NOMO-1 treated with dmso at 0.1 percent for 144 hours (cell line): ENCODE measurements around the gene LGR6.

ENCODE experiments used
- DNase-seq: peaks from one replicate; lab custom pipeline; 2025; ENCODE audit not compliant: unreplicated experiment; lab: John Stamatoyannopoulos, UW

The LGR6 gene

DNA sequence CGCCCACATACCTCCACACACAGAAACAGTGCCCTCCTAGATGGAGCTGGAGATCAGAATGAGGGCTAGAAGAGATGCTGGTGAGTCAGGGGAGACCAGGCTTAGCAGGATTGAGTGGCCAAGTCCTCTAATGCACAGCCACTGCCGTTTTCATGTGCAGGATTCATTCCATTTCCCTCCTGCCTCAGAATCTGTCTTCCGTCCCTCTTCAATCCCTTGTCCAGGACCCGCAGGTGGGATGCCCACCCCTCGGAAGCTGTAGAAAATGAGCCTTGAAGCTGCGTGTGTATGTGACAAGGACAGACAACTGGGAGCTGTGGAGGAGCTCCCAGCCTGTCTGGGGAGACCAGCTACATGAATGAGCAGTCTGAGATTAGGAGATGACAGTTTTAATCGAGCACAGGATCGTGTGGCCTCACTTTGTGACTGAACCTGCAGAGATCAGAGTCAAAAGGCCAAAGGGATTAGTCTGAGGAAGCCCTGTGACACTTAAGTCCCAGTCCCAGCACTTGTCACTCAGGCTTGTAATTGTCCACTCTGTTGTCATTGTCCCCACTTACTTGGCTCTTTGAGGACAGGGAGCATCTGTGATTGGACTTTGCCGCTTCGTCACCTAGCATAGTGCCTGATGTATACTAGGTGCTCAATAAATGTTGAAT lies 22.0 kb downstream of the LGR6 start:
- DNase-seq, result no peak

GRCh38 chr1:202216691-202217090 lies 23.1 kb downstream of the LGR6 start:
- no peak for DNase-seq

- no peak for DNase-seq
Measured at GRCh38 chr1:202217516-202217915, 23.9 kb downstream of the LGR6 start.

- no peak for DNase-seq
Measured at GRCh38 chr1:202217951-202218350, 24.4 kb downstream of the LGR6 start.

- DNase-seq, result no peak
Measured at GRCh38 chr1:202220733-202221132, 27.1 kb downstream of the LGR6 start.

- no peak for DNase-seq
Measured at GRCh38 chr1:202221911-202222909, 28.6 kb downstream of the LGR6 start.

GRCh38 chr1:202223121-202223860 lies 29.7 kb downstream of the LGR6 start:
- no peak for DNase-seq

DNA sequence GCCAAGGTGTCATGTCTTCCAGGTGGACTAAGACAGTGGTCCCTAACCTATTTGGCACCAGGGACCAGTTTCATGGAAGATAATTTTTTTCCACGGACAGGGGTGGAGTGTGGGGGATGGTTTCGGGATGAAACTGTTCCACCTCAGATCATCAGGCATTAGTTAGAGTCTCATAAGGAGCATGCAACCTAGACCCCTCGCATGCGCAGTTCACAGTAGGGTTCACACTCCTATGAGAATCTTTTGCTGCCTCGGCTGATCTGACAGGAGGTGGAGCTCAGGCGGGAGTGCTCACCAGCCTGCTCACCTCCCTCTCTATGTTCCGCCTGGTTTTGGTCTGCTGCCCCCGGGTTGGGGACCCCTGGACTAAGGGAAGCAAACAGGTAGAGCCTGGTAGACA lies 30.9 kb downstream of the LGR6 start:
- no peak for DNase-seq

- DNase-seq, result no peak
Measured at GRCh38 chr1:202225131-202225530, 31.5 kb downstream of the LGR6 start.

DNA sequence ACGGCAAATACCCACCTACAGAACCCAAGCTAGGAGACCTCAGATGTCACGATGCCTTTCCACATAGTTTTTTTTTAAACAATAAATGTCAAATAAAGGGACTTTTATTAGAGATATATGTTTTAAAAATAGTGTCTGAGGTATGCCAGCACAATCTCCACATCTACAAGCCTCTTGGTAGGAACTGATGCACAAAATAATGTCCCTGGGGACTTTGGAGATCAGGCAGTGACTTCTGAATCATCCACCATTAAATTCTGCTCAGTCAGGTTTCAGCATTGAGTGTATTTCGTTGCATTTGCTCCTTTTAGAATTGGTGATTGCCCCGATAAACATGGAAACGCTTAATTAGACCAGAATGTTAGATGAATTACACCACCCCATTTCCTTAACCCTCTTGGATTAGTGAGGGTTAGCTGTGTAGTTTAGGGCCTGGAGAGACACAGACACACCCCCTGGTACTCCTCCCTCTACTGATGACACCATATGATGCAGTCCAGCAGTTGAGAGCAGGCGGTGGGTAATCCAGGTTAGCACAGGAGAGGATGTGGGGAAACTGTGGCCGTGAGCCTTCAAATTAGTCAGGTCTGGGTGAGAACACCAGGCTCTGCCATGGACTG lies 33.6 kb downstream of the LGR6 start:
- no peak for DNase-seq

DNA sequence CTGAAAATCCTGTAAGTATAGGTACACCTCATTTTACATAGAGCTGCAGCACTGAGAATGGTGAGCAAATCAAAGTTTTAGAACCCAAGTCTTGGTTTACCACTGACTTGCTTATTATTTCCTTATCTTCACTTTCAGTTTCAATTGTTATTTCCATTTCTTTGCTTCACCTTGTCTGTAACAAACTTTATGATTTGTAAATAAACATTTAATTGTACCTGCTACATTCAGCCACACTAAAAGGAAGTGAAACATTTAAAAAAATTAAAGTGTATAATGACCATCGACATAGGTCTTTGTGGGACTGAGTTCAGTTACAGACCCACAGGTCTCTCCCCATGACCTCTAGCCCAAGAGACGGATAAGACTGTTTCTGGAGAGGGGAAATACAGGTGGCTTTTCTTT lies 34.4 kb downstream of the LGR6 start:
- no peak for DNase-seq

GRCh38 chr1:202228484-202229122 lies 35.0 kb downstream of the LGR6 start:
- no peak for DNase-seq

- DNase-seq, result no peak
Measured at GRCh38 chr1:202229376-202229775, 35.8 kb downstream of the LGR6 start.

DNA sequence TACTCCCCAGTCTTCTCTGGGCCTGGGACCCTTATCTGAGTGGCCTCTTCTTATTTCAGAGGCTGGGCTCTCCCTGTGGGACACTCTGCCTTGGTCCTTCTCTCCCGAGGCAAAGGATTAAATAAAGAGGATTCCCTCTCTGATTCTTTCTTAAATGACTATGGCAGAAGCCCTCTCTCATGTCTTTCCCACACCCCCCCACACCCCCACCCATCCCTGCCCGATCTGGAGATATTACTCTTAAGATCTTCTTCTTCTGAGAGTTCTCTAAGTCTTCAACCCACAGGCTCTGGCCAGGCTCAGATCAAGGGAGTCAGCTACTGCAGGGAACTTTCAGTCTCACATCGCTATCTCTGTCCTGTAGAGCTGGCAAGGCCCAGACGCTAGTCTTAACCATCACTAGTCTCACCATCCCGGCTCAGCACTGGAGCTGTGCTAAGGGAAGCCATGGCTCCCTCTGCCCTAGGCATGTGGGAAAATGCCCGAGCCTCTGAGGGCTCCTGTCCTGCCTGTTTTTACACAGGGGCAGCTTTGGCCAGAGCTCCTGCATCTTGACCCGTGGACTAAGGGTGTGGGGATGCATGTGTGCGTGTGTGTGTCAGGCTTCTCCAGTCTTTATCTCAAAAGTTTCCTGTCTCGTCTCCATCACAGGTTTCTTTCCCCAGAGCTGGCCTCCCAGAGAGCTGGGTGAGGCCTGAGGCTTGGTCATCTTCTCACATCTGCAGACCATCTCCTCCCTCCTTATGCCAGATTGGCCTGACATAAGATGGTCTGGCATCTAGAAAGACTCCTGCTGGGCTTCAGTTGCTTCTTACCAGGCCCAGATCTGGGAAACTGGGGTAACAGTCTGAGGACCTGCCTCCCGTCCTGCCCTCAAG lies 36.7 kb downstream of the LGR6 start:
- DNase-seq, result no peak

- DNase-seq, result no peak
Measured at GRCh38 chr1:202230939-202231645, 37.5 kb downstream of the LGR6 start.

DNA sequence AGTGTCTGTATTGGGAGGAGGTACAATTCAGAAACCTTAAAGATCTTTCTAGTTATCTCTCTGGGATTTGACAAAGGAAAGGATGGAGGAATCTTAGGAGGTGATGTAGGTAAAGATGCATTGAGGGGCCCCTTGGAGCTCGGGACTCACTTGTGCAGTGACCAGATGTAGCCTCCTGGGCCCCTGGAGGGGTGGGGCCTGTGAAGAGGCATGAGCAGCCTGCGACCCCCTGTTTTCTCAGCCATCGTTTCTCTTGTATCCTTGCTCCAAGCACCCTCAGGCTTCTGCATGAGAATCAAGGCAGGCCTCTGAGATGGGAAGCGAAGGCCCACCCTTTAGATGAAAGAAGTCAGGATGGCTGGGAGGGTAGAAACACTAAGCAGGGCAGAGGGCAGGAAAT lies 39.6 kb downstream of the LGR6 start:
- DNase-seq, result no peak

DNA sequence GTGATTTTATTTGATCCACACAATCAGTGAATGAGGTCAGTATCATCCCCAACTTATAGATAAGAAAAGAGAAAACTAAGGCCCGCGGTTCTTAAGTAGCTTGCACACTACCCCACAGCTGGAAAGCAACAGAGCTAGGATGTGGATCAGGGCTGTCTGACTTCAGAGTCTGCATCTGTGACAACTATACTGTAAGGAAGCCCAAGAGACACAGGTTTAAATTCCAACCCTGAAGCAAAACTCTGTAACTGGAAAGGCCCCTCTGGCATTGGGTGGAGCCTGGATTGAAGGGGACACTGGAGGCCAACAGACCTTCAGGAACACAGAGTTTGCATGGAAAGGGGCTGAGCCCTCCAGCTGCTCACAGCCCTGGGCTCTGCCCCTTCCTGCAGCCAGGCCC lies 40.2 kb downstream of the LGR6 start:
- DNase-seq, result no peak

DNA sequence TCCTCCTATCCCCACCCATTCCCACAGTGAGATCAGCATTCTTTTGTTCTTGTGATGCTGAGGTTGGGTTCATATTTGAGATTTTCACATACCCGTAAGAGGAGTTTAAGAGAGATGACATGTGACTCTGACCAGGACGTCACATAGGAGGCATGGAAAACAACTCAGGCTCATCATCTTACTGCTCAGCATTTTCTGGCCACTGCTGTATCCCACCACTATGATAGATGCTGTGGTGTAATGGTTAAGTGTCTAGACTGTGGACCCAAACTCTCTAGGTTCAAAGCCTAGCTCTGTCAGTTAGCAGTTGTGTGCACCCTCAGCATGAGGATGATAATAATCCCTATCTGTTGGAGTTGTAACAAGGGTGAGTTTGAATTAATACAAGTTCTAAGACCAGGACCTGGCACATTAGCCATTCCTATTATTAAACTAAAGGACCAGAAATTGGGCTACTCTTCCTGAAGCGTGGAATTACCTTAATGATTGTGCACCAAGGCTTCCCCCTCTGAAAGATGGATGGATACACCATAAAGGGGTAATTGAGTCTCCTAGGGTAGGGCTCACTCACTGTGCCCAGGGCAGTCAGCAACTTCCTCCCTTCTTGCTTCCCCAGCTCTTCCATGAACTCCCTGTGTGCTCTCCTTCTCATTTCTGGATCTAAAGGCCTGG lies 40.9 kb downstream of the LGR6 start:
- DNase-seq, result no peak
